ENCODE data around the gene SNCG. TPM values are rescaled to one million over a fixed set of nuclear protein-coding genes. Genes with fewer than 3 reads are reported as not detected.

Gene SNCG
- total RNA-seq, 1 experiment from 2014 or later: 8.4 TPM

DNA sequence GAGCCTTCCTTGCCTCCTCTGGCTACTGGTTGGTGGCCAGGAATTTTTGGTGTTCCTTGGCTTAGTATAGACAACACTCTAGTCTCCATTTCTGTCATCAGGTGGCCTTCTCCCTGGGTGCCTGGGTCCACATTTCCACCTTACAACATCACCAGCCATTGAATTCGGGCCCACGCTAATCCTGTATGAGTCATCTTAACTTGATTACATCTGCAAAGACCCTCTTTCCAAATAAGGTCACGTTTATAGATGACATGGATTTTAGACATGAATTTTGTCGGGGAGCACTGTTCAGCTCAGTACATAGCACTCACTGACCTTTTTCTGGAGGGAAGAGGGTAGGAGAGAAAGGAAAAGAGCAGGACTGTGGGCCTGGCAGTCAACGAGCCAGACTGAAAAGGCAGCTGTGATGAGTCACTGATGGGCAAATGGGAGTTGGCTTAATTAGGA is 40.4 kb upstream of the SNCG start:
- Mint-ChIP-seq H3K4me1 (no peaks in the 10 kb centered on the region), H3K36me3 (peaks cover 83% of the 10 kb centered on the region), H3K4me3 (no peak overlapping the region), H3K27ac (peak overlapping the region; percentile 71), H3K9me3 (no peaks in the 10 kb centered on the region), H3K27me3 (ENCODE audit: low read depth) (no peaks in the 10 kb centered on the region)
- ATAC-seq (no peak), DNase-seq (ENCODE audit: low spot score) (no peak)
- no peak for TF ChIP-seq FOXP1 (CRISPR knock-in tag; IDR thresholded peaks at IDR 0.05; ENCODE audit: borderline replicate concordance)
- TF ChIP-seq, protein P1, sequence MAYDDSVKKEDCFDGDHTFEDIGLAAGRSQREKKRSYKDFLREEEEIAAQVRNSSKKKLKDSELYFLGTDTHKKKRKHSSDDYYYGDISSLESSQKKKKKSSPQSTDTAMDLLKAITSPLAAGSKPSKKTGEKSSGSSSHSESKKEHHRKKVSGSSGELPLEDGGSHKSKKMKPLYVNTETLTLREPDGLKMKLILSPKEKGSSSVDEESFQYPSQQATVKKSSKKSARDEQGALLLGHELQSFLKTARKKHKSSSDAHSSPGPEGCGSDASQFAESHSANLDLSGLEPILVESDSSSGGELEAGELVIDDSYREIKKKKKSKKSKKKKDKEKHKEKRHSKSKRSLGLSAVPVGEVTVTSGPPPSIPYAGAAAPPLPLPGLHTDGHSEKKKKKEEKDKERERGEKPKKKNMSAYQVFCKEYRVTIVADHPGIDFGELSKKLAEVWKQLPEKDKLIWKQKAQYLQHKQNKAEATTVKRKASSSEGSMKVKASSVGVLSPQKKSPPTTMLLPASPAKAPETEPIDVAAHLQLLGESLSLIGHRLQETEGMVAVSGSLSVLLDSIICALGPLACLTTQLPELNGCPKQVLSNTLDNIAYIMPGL (CRISPR knock-in tag; IDR thresholded peaks at IDR 0.05): no peak
- TF ChIP-seq ZNF121 (CRISPR knock-in tag; IDR thresholded peaks at IDR 0.05): no peak
- TF ChIP-seq, protein P2, sequence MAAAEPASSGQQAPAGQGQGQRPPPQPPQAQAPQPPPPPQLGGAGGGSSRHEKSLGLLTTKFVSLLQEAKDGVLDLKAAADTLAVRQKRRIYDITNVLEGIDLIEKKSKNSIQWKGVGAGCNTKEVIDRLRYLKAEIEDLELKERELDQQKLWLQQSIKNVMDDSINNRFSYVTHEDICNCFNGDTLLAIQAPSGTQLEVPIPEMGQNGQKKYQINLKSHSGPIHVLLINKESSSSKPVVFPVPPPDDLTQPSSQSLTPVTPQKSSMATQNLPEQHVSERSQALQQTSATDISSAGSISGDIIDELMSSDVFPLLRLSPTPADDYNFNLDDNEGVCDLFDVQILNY (CRISPR knock-in tag; IDR thresholded peaks at IDR 0.05): no peak
- no peak for TF ChIP-seq PRDM15 (CRISPR knock-in tag; IDR thresholded peaks at IDR 0.05)
- TF ChIP-seq ETV6 (CRISPR knock-in tag; IDR thresholded peaks at IDR 0.05): no peak
- TF ChIP-seq, protein P3, sequence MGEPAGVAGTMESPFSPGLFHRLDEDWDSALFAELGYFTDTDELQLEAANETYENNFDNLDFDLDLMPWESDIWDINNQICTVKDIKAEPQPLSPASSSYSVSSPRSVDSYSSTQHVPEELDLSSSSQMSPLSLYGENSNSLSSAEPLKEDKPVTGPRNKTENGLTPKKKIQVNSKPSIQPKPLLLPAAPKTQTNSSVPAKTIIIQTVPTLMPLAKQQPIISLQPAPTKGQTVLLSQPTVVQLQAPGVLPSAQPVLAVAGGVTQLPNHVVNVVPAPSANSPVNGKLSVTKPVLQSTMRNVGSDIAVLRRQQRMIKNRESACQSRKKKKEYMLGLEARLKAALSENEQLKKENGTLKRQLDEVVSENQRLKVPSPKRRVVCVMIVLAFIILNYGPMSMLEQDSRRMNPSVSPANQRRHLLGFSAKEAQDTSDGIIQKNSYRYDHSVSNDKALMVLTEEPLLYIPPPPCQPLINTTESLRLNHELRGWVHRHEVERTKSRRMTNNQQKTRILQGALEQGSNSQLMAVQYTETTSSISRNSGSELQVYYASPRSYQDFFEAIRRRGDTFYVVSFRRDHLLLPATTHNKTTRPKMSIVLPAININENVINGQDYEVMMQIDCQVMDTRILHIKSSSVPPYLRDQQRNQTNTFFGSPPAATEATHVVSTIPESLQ (CRISPR knock-in tag; IDR thresholded peaks at IDR 0.05): no peak
- TF ChIP-seq GRHL2 (CRISPR knock-in tag; IDR thresholded peaks at IDR 0.05; ENCODE audit: insufficient replicate concordance, severe bottlenecking): no peak
- TF ChIP-seq, protein P4, sequence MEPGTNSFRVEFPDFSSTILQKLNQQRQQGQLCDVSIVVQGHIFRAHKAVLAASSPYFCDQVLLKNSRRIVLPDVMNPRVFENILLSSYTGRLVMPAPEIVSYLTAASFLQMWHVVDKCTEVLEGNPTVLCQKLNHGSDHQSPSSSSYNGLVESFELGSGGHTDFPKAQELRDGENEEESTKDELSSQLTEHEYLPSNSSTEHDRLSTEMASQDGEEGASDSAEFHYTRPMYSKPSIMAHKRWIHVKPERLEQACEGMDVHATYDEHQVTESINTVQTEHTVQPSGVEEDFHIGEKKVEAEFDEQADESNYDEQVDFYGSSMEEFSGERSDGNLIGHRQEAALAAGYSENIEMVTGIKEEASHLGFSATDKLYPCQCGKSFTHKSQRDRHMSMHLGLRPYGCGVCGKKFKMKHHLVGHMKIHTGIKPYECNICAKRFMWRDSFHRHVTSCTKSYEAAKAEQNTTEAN (CRISPR knock-in tag; IDR thresholded peaks at IDR 0.05): no peak
- TF ChIP-seq OVOL2 (CRISPR knock-in tag; IDR thresholded peaks at IDR 0.05; ENCODE audit: borderline replicate concordance): no peak
- no peak for TF ChIP-seq CDX4 (CRISPR knock-in tag; IDR thresholded peaks at IDR 0.05; ENCODE audit: borderline replicate concordance)
- no peak for TF ChIP-seq NFATC4 (CRISPR knock-in tag; IDR thresholded peaks at IDR 0.05)
- TF ChIP-seq SMAD3 (CRISPR knock-in tag; IDR thresholded peaks at IDR 0.05; ENCODE audit: borderline replicate concordance): no peak
- TF ChIP-seq PREB (CRISPR knock-in tag; IDR thresholded peaks at IDR 0.05; ENCODE audit: borderline replicate concordance): no peak
- no peak for TF ChIP-seq GABPB1 (CRISPR knock-in tag; IDR thresholded peaks at IDR 0.05)
- no peak for TF ChIP-seq STAT6 (CRISPR knock-in tag; conservative IDR thresholded peaks at IDR 0.05; ENCODE audit: low read depth)
- TF ChIP-seq MXD4 (CRISPR knock-in tag; IDR thresholded peaks at IDR 0.05; ENCODE audit: borderline replicate concordance): no peak
- TF ChIP-seq, protein P5, sequence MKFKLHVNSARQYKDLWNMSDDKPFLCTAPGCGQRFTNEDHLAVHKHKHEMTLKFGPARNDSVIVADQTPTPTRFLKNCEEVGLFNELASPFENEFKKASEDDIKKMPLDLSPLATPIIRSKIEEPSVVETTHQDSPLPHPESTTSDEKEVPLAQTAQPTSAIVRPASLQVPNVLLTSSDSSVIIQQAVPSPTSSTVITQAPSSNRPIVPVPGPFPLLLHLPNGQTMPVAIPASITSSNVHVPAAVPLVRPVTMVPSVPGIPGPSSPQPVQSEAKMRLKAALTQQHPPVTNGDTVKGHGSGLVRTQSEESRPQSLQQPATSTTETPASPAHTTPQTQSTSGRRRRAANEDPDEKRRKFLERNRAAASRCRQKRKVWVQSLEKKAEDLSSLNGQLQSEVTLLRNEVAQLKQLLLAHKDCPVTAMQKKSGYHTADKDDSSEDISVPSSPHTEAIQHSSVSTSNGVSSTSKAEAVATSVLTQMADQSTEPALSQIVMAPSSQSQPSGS (CRISPR knock-in tag; IDR thresholded peaks at IDR 0.05; ENCODE audit: borderline replicate concordance, low read depth): no peak
- CTCF ChIA-PET: interaction anchor here (0.7 to 1.4 kb wide), 3 partner anchors 19 to 22 kb away, joined by 3 to 4 read pairs (median 4); no protein-coding TSS in a partner anchor
- POLR2A ChIA-PET: no interaction called here

Data from WTC11 (cell line).